NCI-H128 (cell line): ENCODE results near the gene RMRP.
A peak's percentile ranks its signal among the peaks of the same experiment; 100 is the strongest.

Source experiments
- DNase-seq: peaks from one replicate; lab custom pipeline; 2025; ENCODE audit not compliant: unreplicated experiment; lab: John Stamatoyannopoulos, UW

RMRP gene

GRCh38 chr9:35666045-35666444, 8.2 kb upstream of the RMRP start:
- no peak for DNase-seq

- no peak for DNase-seq
Measured at GRCh38 chr9:35665471-35665818, 7.6 kb upstream of the RMRP start.

GRCh38 chr9:35664531-35665470, 7.0 kb upstream of the RMRP start, which contains the start of gene ARHGEF39:
ARHGEF39 (minus strand) TSS chr9:35665195; CDS start chr9:35665169, 26 bp downstream.
- peak; percentile 73 for DNase-seq

GRCh38 chr9:35662437-35662836, 4.6 kb upstream of the RMRP start:
- no peak for DNase-seq

- no peak for DNase-seq
Measured at GRCh38 chr9:35661756-35662350, 4.0 kb upstream of the RMRP start.

GRCh38 chr9:35660966-35661415, 3.2 kb upstream of the RMRP start:
- no peak for DNase-seq

- no peak for DNase-seq
Measured at GRCh38 chr9:35659340-35659739, 1.5 kb upstream of the RMRP start.

- no peak for DNase-seq
Measured at GRCh38 chr9:35658968-35659220, 1.1 kb upstream of the RMRP start.

- peak; percentile 83 for DNase-seq
Measured at GRCh38 chr9:35658137-35658967, 533 bp upstream of the RMRP start, which contains the start of gene CCDC107. CCDC107 (plus strand) TSS chr9:35658292; CDS start chr9:35658380, 88 bp downstream.

- DNase-seq, result no peak
Measured at GRCh38 chr9:35656831-35657545, 831 bp downstream of the RMRP start.

- no peak for DNase-seq
Measured at GRCh38 chr9:35656348-35656747, 1.5 kb downstream of the RMRP start.

GRCh38 chr9:35653611-35654010, 4.2 kb downstream of the RMRP start:
- no peak for DNase-seq

GRCh38 chr9:35652829-35653209, 5.0 kb downstream of the RMRP start:
- DNase-seq, result no peak

GRCh38 chr9:35651956-35652828, 5.6 kb downstream of the RMRP start:
- no peak for DNase-seq

GRCh38 chr9:35650341-35651158, 7.3 kb downstream of the RMRP start, which contains the start of gene SIT1:
SIT1 (minus strand) TSS chr9:35650931; CDS start chr9:35650853, 78 bp downstream.
- DNase-seq, result no peak

- no peak for DNase-seq
Measured at GRCh38 chr9:35649431-35650340, 8.1 kb downstream of the RMRP start.

GRCh38 chr9:35646533-35647265, 11.1 kb downstream of the RMRP start:
- peak; percentile 80 for DNase-seq
